SK-N-SH (cell line): Measurements from ENCODE around the gene SYTL5. TPM values are rescaled to one million over a fixed set of nuclear protein-coding genes. Genes with fewer than 3 reads are reported as not detected.

Experiments
- CTCF ChIA-PET: fragments of 300-600, 350-600 bp; formaldehyde crosslinking; extraction: SDS; loops from one replicate; lab custom pipeline; 2021; lab: Yijun Ruan, JAX
- POLR2A ChIA-PET: fragments of 350-600 bp; sonication (Branson Sonifier 250); formaldehyde crosslinking; extraction: SDS; loops from one replicate; lab custom pipeline; 2020; ENCODE audit warnings: antibody characterized with exemption, inconsistent platforms; lab: Yijun Ruan, JAX
- DNase-seq: peaks from one replicate; pipeline ENCODE4 v3.0.0; 2012
- H2AFZ ChIP-seq: fragments of 200-600 bp; sonication (generic); 2 replicates; pipeline ENCODE4 v1.8.1; 2016; ENCODE audit warnings: antibody characterized with exemption, mild to moderate bottlenecking, low read depth
- H3F3A ChIP-seq: fragments of 200-600 bp; sonication (generic); replicated peaks from 2 replicates; pipeline ENCODE3; 2016; ENCODE audit warnings: antibody characterized with exemption, mild to moderate bottlenecking; ENCODE audit not compliant: insufficient read depth
- H3K27ac ChIP-seq, 2 experiments: fragments of 200-500 bp in 1 of 2; fragments of 200-600 bp in 1 of 2; sonication (Bioruptor generic) in 1 of 2; sonication (generic), shearing (Covaris generic) in 1 of 2; 2 replicates each; pipeline versions ENCODE4 v1.5.1 to v1.6.1; 2014 to 2016; ENCODE audit warnings: low read depth in 2 of 2, inconsistent platforms in 1 of 2, low read length in 1 of 2, mild to moderate bottlenecking in 1 of 2, mixed read lengths in 1 of 2
- H3K27me3 ChIP-seq: fragments of 200-600 bp; sonication (generic), shearing (Covaris generic); 2 replicates; pipeline ENCODE4 v1.6.1; 2016; ENCODE audit warnings: mixed run types; ENCODE audit not compliant: insufficient read depth
- H3K36me3 ChIP-seq, 2 experiments: fragments of 200-500 bp in 1 of 2; fragments of 200-600 bp in 1 of 2; sonication (Bioruptor generic) in 1 of 2; sonication (generic) in 1 of 2; replicated peaks in 1 of 2; 2 replicates each; pipeline versions ENCODE3 to v1.5.1; 2014 to 2016; ENCODE audit warnings: low read length in 1 of 2, mild to moderate bottlenecking in 1 of 2; ENCODE audit not compliant: insufficient read depth in 2 of 2, control insufficient read depth in 1 of 2
- H3K4me1 ChIP-seq, 2 experiments: fragments of 200-500 bp in 1 of 2; fragments of 200-600 bp in 1 of 2; sonication (Bioruptor generic) in 1 of 2; sonication (generic), shearing (Covaris generic) in 1 of 2; 2 replicates each; pipeline versions ENCODE4 v1.5.1 to v1.6.1; 2014 to 2016; ENCODE audit warnings: low read depth in 1 of 2, low read length in 1 of 2, mixed run types in 1 of 2; ENCODE audit not compliant: insufficient read depth in 2 of 2, control insufficient read depth in 1 of 2
- H3K4me2 ChIP-seq: fragments of 200-600 bp; sonication (generic), shearing (Covaris generic); 2 replicates; pipeline ENCODE4 v1.6.1; 2017; ENCODE audit warnings: mixed run types
- H3K4me3 ChIP-seq, 2 experiments: fragments of 200-500 bp in 1 of 2; fragments of 200-600 bp in 1 of 2; sonication (Bioruptor generic) in 1 of 2; sonication (generic), shearing (Covaris generic) in 1 of 2; 2 replicates each; pipeline versions ENCODE4 v1.5.1 to v1.8.1; 2014 to 2016; ENCODE audit warnings: low read depth in 2 of 2, inconsistent platforms in 1 of 2, low read length in 1 of 2, mild to moderate bottlenecking in 1 of 2, mixed read lengths in 1 of 2, moderate library complexity in 1 of 2
- H3K79me2 ChIP-seq: fragments of 200-600 bp; sonication (generic); 2 replicates; pipeline ENCODE4 v1.8.1; 2017; ENCODE audit warnings: mild to moderate bottlenecking; ENCODE audit not compliant: insufficient read depth
- H3K9ac ChIP-seq: fragments of 200-600 bp; sonication (generic); 2 replicates; pipeline ENCODE4 v1.6.1; 2017; ENCODE audit warnings: mixed run types
- H3K9me2 ChIP-seq: fragments of 200-600 bp; sonication (generic); 2 replicates; pipeline ENCODE4 v1.6.1; 2017; ENCODE audit warnings: mixed run types
- H3K9me3 ChIP-seq: fragments of 200-600 bp; sonication (generic); 2 replicates; pipeline ENCODE4 v1.6.1; 2017; ENCODE audit warnings: mixed run types, mild to moderate bottlenecking, moderate library complexity
- H4K20me1 ChIP-seq: fragments of 200-600 bp; sonication (generic); 2 replicates; pipeline ENCODE4 v1.6.1; 2017; ENCODE audit warnings: mild to moderate bottlenecking, mixed run types; ENCODE audit not compliant: insufficient read depth
- CHD2 ChIP-seq: fragments of 150-350 bp; IDR thresholded peaks from 2 replicates; pipeline ENCODE4 v1.6.1; 2018; ENCODE audit warnings: low read length; ENCODE audit not compliant: partially characterized antibody
- ELF1 ChIP-seq: IDR thresholded peaks from 2 replicates; pipeline ENCODE4 v1.4.0; 2012
- EZH2phosphoT487 ChIP-seq: fragments of 200-600 bp; sonication (generic); IDR thresholded peaks from 2 replicates; pipeline ENCODE4 v1.6.1; 2017; ENCODE audit warnings: low read depth, mixed run types, mild to moderate bottlenecking, antibody characterized with exemption, moderate library complexity, borderline replicate concordance
- FOXJ3 ChIP-seq: sonication (generic); formaldehyde crosslinking; IDR thresholded peaks from 2 replicates; pipeline ENCODE4 v1.5.1; 2020; ENCODE audit warnings: mild to moderate bottlenecking, missing genetic modification reagents
- GATA2 ChIP-seq: sonication (generic); formaldehyde crosslinking; IDR thresholded peaks from 2 replicates; pipeline ENCODE4 v1.5.0; 2020; ENCODE audit warnings: mild to moderate bottlenecking, missing genetic modification reagents
- IRF3 ChIP-seq: fragments of 150-350 bp; IDR thresholded peaks from 2 replicates; pipeline ENCODE4 v1.6.1; 2016; ENCODE audit warnings: mild to moderate bottlenecking, low read depth, low read length
- MAX ChIP-seq: IDR thresholded peaks from 2 replicates; pipeline ENCODE4 v1.4.0; 2012; ENCODE audit warnings: low read depth
- MEF2A ChIP-seq: IDR thresholded peaks from 2 replicates; pipeline ENCODE4 v1.4.0; 2012; ENCODE audit warnings: low read depth, borderline replicate concordance
- MXI1 ChIP-seq: IDR thresholded peaks from 2 replicates; pipeline ENCODE4 v1.6.1; 2012; ENCODE audit warnings: mild to moderate bottlenecking, low read depth, low read length, improper control_type of control experiment
- PBX3 ChIP-seq: IDR thresholded peaks from 2 replicates; pipeline ENCODE4; 2012
- SIN3A ChIP-seq: IDR thresholded peaks from 2 replicates; pipeline ENCODE4 v1.6.1; 2012; ENCODE audit warnings: low read depth, mild to moderate bottlenecking, low read length, moderate library complexity, borderline replicate concordance
- SMC3 ChIP-seq: IDR thresholded peaks from 2 replicates; pipeline ENCODE4 v1.6.1; 2012; ENCODE audit warnings: low read depth, low read length, improper control_type of control experiment
- TAF1 ChIP-seq: IDR thresholded peaks from 2 replicates; pipeline ENCODE4 v1.6.1; 2012; ENCODE audit warnings: low read depth, mild to moderate bottlenecking, low read length, moderate library complexity, borderline replicate concordance
- USF2 ChIP-seq: fragments of 150-350 bp; IDR thresholded peaks from 2 replicates; pipeline ENCODE4 v1.6.1; 2017; ENCODE audit warnings: antibody characterized with exemption, low read length, low read depth, borderline replicate concordance
- YY1 ChIP-seq: IDR thresholded peaks from 2 replicates; pipeline ENCODE4 v1.4.0; 2012; ENCODE audit warnings: low read depth, mild to moderate bottlenecking
- WGBS: methylation state at CpG from one replicate; pipeline ENCODE4 v1.1.6; 2017; ENCODE audit warnings: low lambda C conversion rate; 5-methylcytosine and 5-hydroxymethylcytosine counted together
- polyA plus RNA-seq, 3 experiments: library from polyadenylated mRNA; depleted of rRNA; stranded (reverse); fragments of >200 nt; gene quantifications; 2 replicates each; pipeline ENCODE4 v1.2.3, GENCODE V29; 2012

Gene SYTL5
- polyA plus RNA-seq, 1 of the 3 experiments (the other 2 are of a cell fraction), result 0.74 TPM

GRCh38 chrX:38116706-38117105, 110.4 kb downstream of the SYTL5 start:
- Histone ChIP-seq H3K9ac (no peak overlapping the region), H2AFZ (no peak overlapping the region), H3K9me3 (no peaks in the 10 kb centered on the region), H3K36me3 (no peaks in the 10 kb centered on the region), H3K27ac (no peak overlapping the region), H3K79me2 (no peaks in the 10 kb centered on the region), H4K20me1 (no peaks in the 10 kb centered on the region), H3K4me2 (no peak overlapping the region), H3F3A (no peaks in the 10 kb centered on the region), H3K9me2 (no peaks in the 10 kb centered on the region), H3K4me3 (no peak overlapping the region), H3K4me1 (no peaks in the 10 kb centered on the region), H3K27me3 (no peaks in the 10 kb centered on the region)
- no peak for DNase-seq
- TF ChIP-seq MEF2A (no peak), EZH2phosphoT487 (no peak), USF2 (no peak), SIN3A (no peak), SMC3 (no peak), CHD2 (no peak), YY1 (no peak), GATA2 (CRISPR knock-in tag) (no peak), FOXJ3 (CRISPR knock-in tag) (no peak)
- CTCF ChIA-PET, result interaction anchor here (1.1 kb wide), 1 partner anchor 10 kb away, joined by 5 read pairs; no protein-coding TSS in a partner anchor
- 4% methylated on average over 1 of the region's 1 CpG for WGBS
- POLR2A ChIA-PET, result no interaction called here

GRCh38 chrX:38117485-38117884, 111.1 kb downstream of the SYTL5 start:
- H3K79me2 ChIP-seq, result no peaks in the 10 kb centered on the region
- no peaks in the 10 kb centered on the region for H3K4me1 ChIP-seq
- WGBS, result 17% methylated on average over 7 of the region's 7 CpGs
- H3K9ac ChIP-seq, result no peak overlapping the region
- ChIA-PET CTCF (no interaction called here), POLR2A (no interaction called here)
- TF ChIP-seq MAX (no peak), TAF1 (no peak), MXI1 (no peak), PBX3 (no peak), IRF3 (no peak), ELF1 (no peak), SMC3 (no peak)
- no peaks in the 10 kb centered on the region for H3K9me2 ChIP-seq
- no peaks in the 10 kb centered on the region for H3K9me3 ChIP-seq
- DNase-seq, result no peak
- H3K27ac ChIP-seq, result no peak overlapping the region
- H3K4me3 ChIP-seq, result no peak overlapping the region
- H3F3A ChIP-seq, result no peaks in the 10 kb centered on the region
- no peak overlapping the region for H3K4me2 ChIP-seq
- H4K20me1 ChIP-seq, result no peaks in the 10 kb centered on the region
- no peak overlapping the region for H2AFZ ChIP-seq
- H3K27me3 ChIP-seq, result no peaks in the 10 kb centered on the region
- no peaks in the 10 kb centered on the region for H3K36me3 ChIP-seq
